SK-N-SH (cell line): ENCODE data around the gene HOXA2. TPM values are rescaled to one million over a fixed set of nuclear protein-coding genes. Genes with fewer than 3 reads are reported as not detected.

Source experiments
- CTCF ChIA-PET: fragments of 300-600, 350-600 bp; formaldehyde crosslinking; extraction: SDS; loops from one replicate; lab custom pipeline; 2021; lab: Yijun Ruan, JAX
- POLR2A ChIA-PET: fragments of 350-600 bp; sonication (Branson Sonifier 250); formaldehyde crosslinking; extraction: SDS; loops from one replicate; lab custom pipeline; 2020; ENCODE audit warnings: antibody characterized with exemption, inconsistent platforms; lab: Yijun Ruan, JAX
- DNase-seq: peaks from one replicate; pipeline ENCODE4 v3.0.0; 2012
- H2AFZ ChIP-seq: fragments of 200-600 bp; sonication (generic); 2 replicates; pipeline ENCODE4 v1.8.1; 2016; ENCODE audit warnings: antibody characterized with exemption, mild to moderate bottlenecking, low read depth
- H3F3A ChIP-seq: fragments of 200-600 bp; sonication (generic); replicated peaks from 2 replicates; pipeline ENCODE3; 2016; ENCODE audit warnings: antibody characterized with exemption, mild to moderate bottlenecking; ENCODE audit not compliant: insufficient read depth
- H3K27ac ChIP-seq, 2 experiments: fragments of 200-500 bp in 1 of 2; fragments of 200-600 bp in 1 of 2; sonication (Bioruptor generic) in 1 of 2; sonication (generic), shearing (Covaris generic) in 1 of 2; 2 replicates each; pipeline versions ENCODE4 v1.5.1 to v1.6.1; 2014 to 2016; ENCODE audit warnings: low read depth in 2 of 2, inconsistent platforms in 1 of 2, low read length in 1 of 2, mild to moderate bottlenecking in 1 of 2, mixed read lengths in 1 of 2
- H3K27me3 ChIP-seq: fragments of 200-600 bp; sonication (generic), shearing (Covaris generic); 2 replicates; pipeline ENCODE4 v1.6.1; 2016; ENCODE audit warnings: mixed run types; ENCODE audit not compliant: insufficient read depth
- H3K36me3 ChIP-seq, 2 experiments: fragments of 200-500 bp in 1 of 2; fragments of 200-600 bp in 1 of 2; sonication (Bioruptor generic) in 1 of 2; sonication (generic) in 1 of 2; replicated peaks in 1 of 2; 2 replicates each; pipeline versions ENCODE3 to v1.5.1; 2014 to 2016; ENCODE audit warnings: low read length in 1 of 2, mild to moderate bottlenecking in 1 of 2; ENCODE audit not compliant: insufficient read depth in 2 of 2, control insufficient read depth in 1 of 2
- H3K4me1 ChIP-seq, 2 experiments: fragments of 200-500 bp in 1 of 2; fragments of 200-600 bp in 1 of 2; sonication (Bioruptor generic) in 1 of 2; sonication (generic), shearing (Covaris generic) in 1 of 2; 2 replicates each; pipeline versions ENCODE4 v1.5.1 to v1.6.1; 2014 to 2016; ENCODE audit warnings: low read depth in 1 of 2, low read length in 1 of 2, mixed run types in 1 of 2; ENCODE audit not compliant: insufficient read depth in 2 of 2, control insufficient read depth in 1 of 2
- H3K4me2 ChIP-seq: fragments of 200-600 bp; sonication (generic), shearing (Covaris generic); 2 replicates; pipeline ENCODE4 v1.6.1; 2017; ENCODE audit warnings: mixed run types
- H3K4me3 ChIP-seq, 2 experiments: fragments of 200-500 bp in 1 of 2; fragments of 200-600 bp in 1 of 2; sonication (Bioruptor generic) in 1 of 2; sonication (generic), shearing (Covaris generic) in 1 of 2; 2 replicates each; pipeline versions ENCODE4 v1.5.1 to v1.8.1; 2014 to 2016; ENCODE audit warnings: low read depth in 2 of 2, inconsistent platforms in 1 of 2, low read length in 1 of 2, mild to moderate bottlenecking in 1 of 2, mixed read lengths in 1 of 2, moderate library complexity in 1 of 2
- H3K79me2 ChIP-seq: fragments of 200-600 bp; sonication (generic); 2 replicates; pipeline ENCODE4 v1.8.1; 2017; ENCODE audit warnings: mild to moderate bottlenecking; ENCODE audit not compliant: insufficient read depth
- H3K9ac ChIP-seq: fragments of 200-600 bp; sonication (generic); 2 replicates; pipeline ENCODE4 v1.6.1; 2017; ENCODE audit warnings: mixed run types
- H3K9me2 ChIP-seq: fragments of 200-600 bp; sonication (generic); 2 replicates; pipeline ENCODE4 v1.6.1; 2017; ENCODE audit warnings: mixed run types
- H3K9me3 ChIP-seq: fragments of 200-600 bp; sonication (generic); 2 replicates; pipeline ENCODE4 v1.6.1; 2017; ENCODE audit warnings: mixed run types, mild to moderate bottlenecking, moderate library complexity
- H4K20me1 ChIP-seq: fragments of 200-600 bp; sonication (generic); 2 replicates; pipeline ENCODE4 v1.6.1; 2017; ENCODE audit warnings: mild to moderate bottlenecking, mixed run types; ENCODE audit not compliant: insufficient read depth
- CHD2 ChIP-seq: fragments of 150-350 bp; IDR thresholded peaks from 2 replicates; pipeline ENCODE4 v1.6.1; 2018; ENCODE audit warnings: low read length; ENCODE audit not compliant: partially characterized antibody
- EZH2phosphoT487 ChIP-seq: fragments of 200-600 bp; sonication (generic); IDR thresholded peaks from 2 replicates; pipeline ENCODE4 v1.6.1; 2017; ENCODE audit warnings: low read depth, mixed run types, mild to moderate bottlenecking, antibody characterized with exemption, moderate library complexity, borderline replicate concordance
- FOXM1 ChIP-seq: IDR thresholded peaks from 2 replicates; pipeline ENCODE4 v1.4.0; 2012; ENCODE audit warnings: low read depth, mild to moderate bottlenecking
- MXI1 ChIP-seq: IDR thresholded peaks from 2 replicates; pipeline ENCODE4 v1.6.1; 2012; ENCODE audit warnings: mild to moderate bottlenecking, low read depth, low read length, improper control_type of control experiment
- NFIC ChIP-seq: IDR thresholded peaks from 2 replicates; pipeline ENCODE4 v1.4.0; 2012; ENCODE audit warnings: borderline replicate concordance
- RAD21 ChIP-seq: IDR thresholded peaks from 2 replicates; pipeline ENCODE4 v1.6.1; 2012; ENCODE audit warnings: mild to moderate bottlenecking, low read length
- RCOR1 ChIP-seq: fragments of 150-350 bp; IDR thresholded peaks from 2 replicates; pipeline ENCODE4 v1.6.1; 2017; ENCODE audit warnings: antibody characterized with exemption, low read length
- TCF12 ChIP-seq: IDR thresholded peaks from 2 replicates; pipeline ENCODE4 v1.4.0; 2012
- WGBS: methylation state at CpG from one replicate; pipeline ENCODE4 v1.1.6; 2017; ENCODE audit warnings: low lambda C conversion rate; 5-methylcytosine and 5-hydroxymethylcytosine counted together
- polyA plus RNA-seq, 3 experiments: library from polyadenylated mRNA; depleted of rRNA; stranded (reverse); fragments of >200 nt; gene quantifications; 2 replicates each; pipeline ENCODE4 v1.2.3, GENCODE V29; 2012
- TF ChIP-seq, protein P1 (sequence below): IDR thresholded peaks from 2 replicates; pipeline ENCODE4 v1.6.1; 2012; ENCODE audit warnings: mild to moderate bottlenecking, low read depth, low read length, moderate library complexity

HOXA2 gene
- polyA plus RNA-seq, 1 of the 3 experiments (the other 2 are of a cell fraction) = not detected

GRCh38 chr7:27149842-27150567 is 47.5 kb upstream of the HOXA2 start:
- Histone ChIP-seq H3K4me2 (peak overlapping the region; percentile 76), H3K9me3 (no peaks in the 10 kb centered on the region), H3K79me2 (no peaks in the 10 kb centered on the region), H3K4me3 (peak overlapping the region in 1 of 2 experiments; percentile 63; a peak in 1 of 4 replicates), H4K20me1 (peaks cover 6% of the 10 kb centered on the region; the same call in 1 of the 2 replicates), H2AFZ (peak overlapping the region; percentile 53; the same call in 1 of the 2 replicates), H3K9me2 (no peaks in the 10 kb centered on the region), H3K4me1 (peaks cover 0 to 9% of the 10 kb centered on the region in 2 experiments; a peak in 1 of 4 replicates), H3K27me3 (peaks cover 100% of the 10 kb centered on the region), H3K27ac (no peak overlapping the region), H3K36me3 (no peaks in the 10 kb centered on the region), H3K9ac (no peak overlapping the region), H3F3A (no peaks in the 10 kb centered on the region)
- POLR2A ChIA-PET = interaction anchor here (1.0 kb wide), 1 partner anchor 11 kb away, joined by 3 read pairs; no protein-coding TSS in a partner anchor
- TF ChIP-seq RCOR1 (no peak), TCF12 (no peak), CHD2 (no peak), RAD21 (no peak)
- TF ChIP-seq, protein P1, sequence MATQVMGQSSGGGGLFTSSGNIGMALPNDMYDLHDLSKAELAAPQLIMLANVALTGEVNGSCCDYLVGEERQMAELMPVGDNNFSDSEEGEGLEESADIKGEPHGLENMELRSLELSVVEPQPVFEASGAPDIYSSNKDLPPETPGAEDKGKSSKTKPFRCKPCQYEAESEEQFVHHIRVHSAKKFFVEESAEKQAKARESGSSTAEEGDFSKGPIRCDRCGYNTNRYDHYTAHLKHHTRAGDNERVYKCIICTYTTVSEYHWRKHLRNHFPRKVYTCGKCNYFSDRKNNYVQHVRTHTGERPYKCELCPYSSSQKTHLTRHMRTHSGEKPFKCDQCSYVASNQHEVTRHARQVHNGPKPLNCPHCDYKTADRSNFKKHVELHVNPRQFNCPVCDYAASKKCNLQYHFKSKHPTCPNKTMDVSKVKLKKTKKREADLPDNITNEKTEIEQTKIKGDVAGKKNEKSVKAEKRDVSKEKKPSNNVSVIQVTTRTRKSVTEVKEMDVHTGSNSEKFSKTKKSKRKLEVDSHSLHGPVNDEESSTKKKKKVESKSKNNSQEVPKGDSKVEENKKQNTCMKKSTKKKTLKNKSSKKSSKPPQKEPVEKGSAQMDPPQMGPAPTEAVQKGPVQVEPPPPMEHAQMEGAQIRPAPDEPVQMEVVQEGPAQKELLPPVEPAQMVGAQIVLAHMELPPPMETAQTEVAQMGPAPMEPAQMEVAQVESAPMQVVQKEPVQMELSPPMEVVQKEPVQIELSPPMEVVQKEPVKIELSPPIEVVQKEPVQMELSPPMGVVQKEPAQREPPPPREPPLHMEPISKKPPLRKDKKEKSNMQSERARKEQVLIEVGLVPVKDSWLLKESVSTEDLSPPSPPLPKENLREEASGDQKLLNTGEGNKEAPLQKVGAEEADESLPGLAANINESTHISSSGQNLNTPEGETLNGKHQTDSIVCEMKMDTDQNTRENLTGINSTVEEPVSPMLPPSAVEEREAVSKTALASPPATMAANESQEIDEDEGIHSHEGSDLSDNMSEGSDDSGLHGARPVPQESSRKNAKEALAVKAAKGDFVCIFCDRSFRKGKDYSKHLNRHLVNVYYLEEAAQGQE = no peak
- 15% methylated on average over 13 of the region's 13 CpGs for WGBS
- CTCF ChIA-PET = interaction anchor here (0.6 to 10.9 kb wide), 51 partner anchors 9 to 1257 kb away, joined by 3 to 270 read pairs (median 4); partner anchors contain the start of genes HOXA10, HOXA4, HOXA7 and HOXA9
- no peak for DNase-seq

DNA sequence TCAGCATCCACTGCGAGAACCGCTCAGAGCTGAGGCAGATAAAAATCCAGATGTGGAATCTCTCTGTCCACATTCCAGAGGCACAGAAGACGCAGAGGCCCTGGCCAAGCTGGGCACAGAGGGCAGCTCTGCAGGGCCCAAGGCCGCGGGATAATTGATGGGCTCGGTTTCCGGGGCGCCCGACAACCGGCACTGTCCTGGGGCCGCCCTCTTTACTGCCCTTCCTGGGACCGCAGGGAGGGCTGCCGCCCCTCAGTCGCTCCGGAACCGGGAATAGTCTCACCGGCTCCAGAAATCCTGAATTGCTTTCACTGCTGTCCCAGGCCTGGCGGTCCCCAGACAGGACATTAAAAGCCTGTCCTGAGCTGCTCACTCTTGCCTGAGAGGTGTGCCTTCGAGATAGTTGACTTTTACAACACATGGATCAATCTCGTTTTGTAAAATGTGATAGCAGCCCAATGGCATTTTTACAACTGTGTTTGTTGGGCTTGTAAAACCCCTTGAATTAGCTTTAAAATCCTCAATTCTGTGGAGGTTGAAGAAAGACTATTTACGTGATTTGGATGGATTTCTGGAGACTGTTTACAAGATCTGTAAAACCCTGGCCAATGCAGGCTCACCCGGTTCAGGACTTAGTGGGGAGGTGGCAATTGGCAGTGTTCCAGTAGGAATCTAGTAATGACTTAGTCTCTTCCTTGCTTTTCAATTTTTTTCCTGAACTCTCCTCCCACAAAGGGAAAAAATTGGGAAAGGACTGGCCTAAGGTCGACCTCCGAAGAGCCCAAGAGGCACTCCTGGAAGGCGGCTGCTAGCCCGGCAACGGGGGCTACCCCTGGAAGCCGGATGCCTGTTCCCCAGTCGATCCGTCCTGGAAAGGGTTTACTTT is 46.5 kb upstream of the HOXA2 start:
- no peak for DNase-seq
- 15% methylated on average over 18 of the region's 30 CpGs for WGBS
- H3K4me1 ChIP-seq = peaks cover 4 to 10% of the 10 kb centered on the region in 2 experiments; a peak in 1 of 4 replicates
- TF ChIP-seq, protein P1 = no peak
- TF ChIP-seq NFIC (no peak), FOXM1 (no peak), EZH2phosphoT487 (peak; percentile 68; the same call in 1 of the 2 replicates), CHD2 (no peak), MXI1 (no peak)
- TF ChIP-seq, all 33 proteins: peak for 1
- no peak overlapping the region for H3K27ac ChIP-seq
- peaks cover 3% of the 10 kb centered on the region; the same call in 1 of the 2 replicates for H4K20me1 ChIP-seq
- H3F3A ChIP-seq = no peaks in the 10 kb centered on the region
- H3K4me2 ChIP-seq = no peak overlapping the region
- no peak overlapping the region for H3K4me3 ChIP-seq
- ChIA-PET POLR2A (interaction anchor here (0.6 to 1.0 kb wide), 2 partner anchors 12 to 52 kb away, joined by 3 read pairs; no protein-coding TSS in a partner anchor), CTCF (interaction anchor here (0.7 to 10.9 kb wide), 21 partner anchors 8 to 1058 kb away, joined by 3 to 270 read pairs (median 4); partner anchors contain the start of genes HOXA10, HOXA7 and HOXA9)
- H3K27me3 ChIP-seq = peaks cover 100% of the 10 kb centered on the region
- no peak overlapping the region for H3K9ac ChIP-seq
- H3K79me2 ChIP-seq = no peaks in the 10 kb centered on the region
- H3K36me3 ChIP-seq = no peaks in the 10 kb centered on the region
- no peak overlapping the region for H2AFZ ChIP-seq
- no peaks in the 10 kb centered on the region for H3K9me3 ChIP-seq
- no peaks in the 10 kb centered on the region for H3K9me2 ChIP-seq
